Measurements from ENCODE around the gene UBL4A.

GRCh38 chrX:154486052-154486395 is 391 bp downstream of the UBL4A start:
- TF ChIP-seq, protein P1, sequence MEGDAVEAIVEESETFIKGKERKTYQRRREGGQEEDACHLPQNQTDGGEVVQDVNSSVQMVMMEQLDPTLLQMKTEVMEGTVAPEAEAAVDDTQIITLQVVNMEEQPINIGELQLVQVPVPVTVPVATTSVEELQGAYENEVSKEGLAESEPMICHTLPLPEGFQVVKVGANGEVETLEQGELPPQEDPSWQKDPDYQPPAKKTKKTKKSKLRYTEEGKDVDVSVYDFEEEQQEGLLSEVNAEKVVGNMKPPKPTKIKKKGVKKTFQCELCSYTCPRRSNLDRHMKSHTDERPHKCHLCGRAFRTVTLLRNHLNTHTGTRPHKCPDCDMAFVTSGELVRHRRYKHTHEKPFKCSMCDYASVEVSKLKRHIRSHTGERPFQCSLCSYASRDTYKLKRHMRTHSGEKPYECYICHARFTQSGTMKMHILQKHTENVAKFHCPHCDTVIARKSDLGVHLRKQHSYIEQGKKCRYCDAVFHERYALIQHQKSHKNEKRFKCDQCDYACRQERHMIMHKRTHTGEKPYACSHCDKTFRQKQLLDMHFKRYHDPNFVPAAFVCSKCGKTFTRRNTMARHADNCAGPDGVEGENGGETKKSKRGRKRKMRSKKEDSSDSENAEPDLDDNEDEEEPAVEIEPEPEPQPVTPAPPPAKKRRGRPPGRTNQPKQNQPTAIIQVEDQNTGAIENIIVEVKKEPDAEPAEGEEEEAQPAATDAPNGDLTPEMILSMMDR (IDR thresholded peaks at IDR 0.05) = no peak
- TF ChIP-seq EZH2 (IDR thresholded peaks at IDR 0.05) (no peak), EZH2phosphoT487 (IDR thresholded peaks at IDR 0.05) (no peak)

Data from neural progenitor cell (in vitro differentiated cells).